HepG2 (cell line): Measurements from ENCODE around the gene IQCE.

Source experiments
- BCL6 ChIP-seq: IDR thresholded peaks from 2 replicates; pipeline ENCODE4 v1.6.1; 2016; ENCODE audit warnings: missing genetic modification reagents, missing compliant biosample characterization
- CHD2 ChIP-seq: IDR thresholded peaks from 2 replicates; pipeline ENCODE4 v1.6.1; 2011; ENCODE audit warnings: low read depth, low read length, improper control_type of control experiment
- EZH2 ChIP-seq: conservative IDR thresholded peaks from 2 replicates; pipeline ENCODE4 v1.6.1; 2012; ENCODE audit warnings: mild to moderate bottlenecking, low read depth, low read length, moderate library complexity
- JUN ChIP-seq: sonication (generic); formaldehyde crosslinking; IDR thresholded peaks from 2 replicates; pipeline ENCODE4 v1.4.0; 2020; ENCODE audit warnings: mild to moderate bottlenecking, missing genetic modification reagents
- NFIB ChIP-seq: sonication (generic); formaldehyde crosslinking; IDR thresholded peaks from 2 replicates; pipeline ENCODE4 v1.9.0; 2021; ENCODE audit warnings: missing genetic modification reagents, mild to moderate bottlenecking, borderline replicate concordance
- POLR2AphosphoS5 ChIP-seq: IDR thresholded peaks from 2 replicates; pipeline ENCODE4 v1.6.1; 2012; ENCODE audit warnings: low read depth, low read length
- SP1 ChIP-seq, 2 experiments: fragments of 450-650 bp in 1 of 2; sonication (generic) in 1 of 2; formaldehyde crosslinking in 1 of 2; IDR thresholded peaks; 2 replicates each; pipeline versions ENCODE4 v1.4.0 to v1.6.1; 2016 to 2020; ENCODE audit warnings: missing genetic modification reagents in 1 of 2
- STAT5B ChIP-seq: sonication (generic); formaldehyde crosslinking; IDR thresholded peaks from 2 replicates; pipeline ENCODE4 v1.4.0; 2020; ENCODE audit warnings: missing genetic modification reagents
- ZSCAN25 ChIP-seq: sonication (generic); formaldehyde crosslinking; IDR thresholded peaks from 2 replicates; pipeline ENCODE4 v1.8.0; 2022; ENCODE audit warnings: mild to moderate bottlenecking, missing genetic modification reagents
- TF ChIP-seq, protein P1 (sequence below): sonication (generic); formaldehyde crosslinking; IDR thresholded peaks from 2 replicates; pipeline ENCODE4 v1.5.0; 2020; ENCODE audit warnings: mild to moderate bottlenecking, missing genetic modification reagents, moderate library complexity
- TF ChIP-seq, protein P2 (sequence below): sonication (generic); formaldehyde crosslinking; IDR thresholded peaks from 2 replicates; pipeline ENCODE4 v1.8.1; 2022; ENCODE audit warnings: low read depth, mild to moderate bottlenecking, missing genetic modification reagents

DNA sequence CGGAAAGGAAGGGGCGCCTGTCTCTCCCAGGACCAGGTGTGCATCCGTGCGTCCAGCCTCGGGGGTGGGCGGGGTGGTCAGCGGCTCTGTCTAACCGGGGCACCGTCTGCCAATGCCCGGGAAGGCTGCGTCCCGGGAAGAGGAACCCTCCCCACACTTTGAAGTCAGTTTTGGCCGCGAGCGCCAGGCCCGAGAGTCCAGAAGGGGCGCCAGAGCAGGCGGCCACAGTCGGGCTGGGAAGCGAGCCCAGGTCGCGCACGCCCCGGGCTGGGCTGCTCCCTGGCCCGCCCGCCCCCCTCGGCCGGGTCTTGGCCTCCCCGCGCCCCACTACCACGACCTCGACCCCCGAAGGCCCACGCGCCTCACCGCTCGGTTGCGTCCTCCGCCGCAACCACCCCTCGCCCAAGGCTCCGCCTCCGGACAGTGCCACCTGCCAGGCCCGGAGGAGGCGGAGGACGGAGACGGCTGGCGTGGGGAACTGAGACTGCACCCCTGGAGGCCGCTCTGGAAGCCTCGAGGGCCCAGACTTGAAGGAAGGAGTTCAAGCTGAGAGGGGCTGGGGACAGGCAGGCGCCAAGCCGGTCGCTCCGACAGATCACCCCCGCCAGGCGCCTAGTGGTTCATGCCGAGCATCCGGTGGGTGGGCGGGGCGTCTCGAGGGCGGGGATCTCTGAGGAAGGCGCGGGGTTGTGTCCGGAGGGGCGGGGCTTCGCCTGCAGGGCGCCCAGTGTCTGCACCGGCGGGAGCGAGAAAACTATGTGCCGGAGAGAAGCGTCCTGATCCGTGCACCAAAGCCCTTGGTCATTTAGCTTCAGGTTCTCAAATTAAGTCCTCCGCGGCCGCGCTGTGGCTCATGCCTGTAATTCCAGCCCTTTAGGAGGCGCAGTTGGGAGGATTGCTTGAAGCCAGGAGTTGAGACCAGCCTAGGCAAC, 3.4 kb upstream of the IQCE start, which contains the start of gene BRAT1:
- TF ChIP-seq CHD2 (no peak), SP1 (IDR thresholded peaks at IDR 0.05) (no peak), SP1 (CRISPR knock-in tag; IDR thresholded peaks at IDR 0.05) (peak; percentile 35; the same call in 1 of the 2 replicates), POLR2AphosphoS5 (peak; percentile 86), BCL6 (0 out of 2 replicates have a peak, but pooled peaks have one; percentile 7), ZSCAN25 (CRISPR knock-in tag) (peak; percentile 38; the same call in 1 of the 2 replicates), EZH2 (no peak), STAT5B (CRISPR knock-in tag) (no peak), JUN (CRISPR knock-in tag) (no peak), NFIB (CRISPR knock-in tag) (no peak)
- TF ChIP-seq, protein P1, sequence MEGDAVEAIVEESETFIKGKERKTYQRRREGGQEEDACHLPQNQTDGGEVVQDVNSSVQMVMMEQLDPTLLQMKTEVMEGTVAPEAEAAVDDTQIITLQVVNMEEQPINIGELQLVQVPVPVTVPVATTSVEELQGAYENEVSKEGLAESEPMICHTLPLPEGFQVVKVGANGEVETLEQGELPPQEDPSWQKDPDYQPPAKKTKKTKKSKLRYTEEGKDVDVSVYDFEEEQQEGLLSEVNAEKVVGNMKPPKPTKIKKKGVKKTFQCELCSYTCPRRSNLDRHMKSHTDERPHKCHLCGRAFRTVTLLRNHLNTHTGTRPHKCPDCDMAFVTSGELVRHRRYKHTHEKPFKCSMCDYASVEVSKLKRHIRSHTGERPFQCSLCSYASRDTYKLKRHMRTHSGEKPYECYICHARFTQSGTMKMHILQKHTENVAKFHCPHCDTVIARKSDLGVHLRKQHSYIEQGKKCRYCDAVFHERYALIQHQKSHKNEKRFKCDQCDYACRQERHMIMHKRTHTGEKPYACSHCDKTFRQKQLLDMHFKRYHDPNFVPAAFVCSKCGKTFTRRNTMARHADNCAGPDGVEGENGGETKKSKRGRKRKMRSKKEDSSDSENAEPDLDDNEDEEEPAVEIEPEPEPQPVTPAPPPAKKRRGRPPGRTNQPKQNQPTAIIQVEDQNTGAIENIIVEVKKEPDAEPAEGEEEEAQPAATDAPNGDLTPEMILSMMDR (CRISPR knock-in tag), result peak; percentile 55
- TF ChIP-seq, protein P2, sequence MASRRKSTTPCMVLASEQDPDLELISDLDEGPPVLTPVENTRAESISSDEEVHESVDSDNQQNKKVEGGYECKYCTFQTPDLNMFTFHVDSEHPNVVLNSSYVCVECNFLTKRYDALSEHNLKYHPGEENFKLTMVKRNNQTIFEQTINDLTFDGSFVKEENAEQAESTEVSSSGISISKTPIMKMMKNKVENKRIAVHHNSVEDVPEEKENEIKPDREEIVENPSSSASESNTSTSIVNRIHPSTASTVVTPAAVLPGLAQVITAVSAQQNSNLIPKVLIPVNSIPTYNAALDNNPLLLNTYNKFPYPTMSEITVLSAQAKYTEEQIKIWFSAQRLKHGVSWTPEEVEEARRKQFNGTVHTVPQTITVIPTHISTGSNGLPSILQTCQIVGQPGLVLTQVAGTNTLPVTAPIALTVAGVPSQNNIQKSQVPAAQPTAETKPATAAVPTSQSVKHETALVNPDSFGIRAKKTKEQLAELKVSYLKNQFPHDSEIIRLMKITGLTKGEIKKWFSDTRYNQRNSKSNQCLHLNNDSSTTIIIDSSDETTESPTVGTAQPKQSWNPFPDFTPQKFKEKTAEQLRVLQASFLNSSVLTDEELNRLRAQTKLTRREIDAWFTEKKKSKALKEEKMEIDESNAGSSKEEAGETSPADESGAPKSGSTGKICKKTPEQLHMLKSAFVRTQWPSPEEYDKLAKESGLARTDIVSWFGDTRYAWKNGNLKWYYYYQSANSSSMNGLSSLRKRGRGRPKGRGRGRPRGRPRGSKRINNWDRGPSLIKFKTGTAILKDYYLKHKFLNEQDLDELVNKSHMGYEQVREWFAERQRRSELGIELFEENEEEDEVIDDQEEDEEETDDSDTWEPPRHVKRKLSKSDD (CRISPR knock-in tag), result no peak
